NCI-H345 treated with DMSO at 0.1 percent for 48 hours (cell line): ENCODE data around the gene TMEM9.
"Not testable (repeated sequence)": the region's sequence is repeated elsewhere in the genome, so short reads cannot be mapped to it uniquely, and the experiment has no call there.

Experiments
- DNase-seq: peaks from one replicate; lab custom pipeline; 2025; ENCODE audit not compliant: unreplicated experiment; lab: John Stamatoyannopoulos, UW

TMEM9 gene

DNA sequence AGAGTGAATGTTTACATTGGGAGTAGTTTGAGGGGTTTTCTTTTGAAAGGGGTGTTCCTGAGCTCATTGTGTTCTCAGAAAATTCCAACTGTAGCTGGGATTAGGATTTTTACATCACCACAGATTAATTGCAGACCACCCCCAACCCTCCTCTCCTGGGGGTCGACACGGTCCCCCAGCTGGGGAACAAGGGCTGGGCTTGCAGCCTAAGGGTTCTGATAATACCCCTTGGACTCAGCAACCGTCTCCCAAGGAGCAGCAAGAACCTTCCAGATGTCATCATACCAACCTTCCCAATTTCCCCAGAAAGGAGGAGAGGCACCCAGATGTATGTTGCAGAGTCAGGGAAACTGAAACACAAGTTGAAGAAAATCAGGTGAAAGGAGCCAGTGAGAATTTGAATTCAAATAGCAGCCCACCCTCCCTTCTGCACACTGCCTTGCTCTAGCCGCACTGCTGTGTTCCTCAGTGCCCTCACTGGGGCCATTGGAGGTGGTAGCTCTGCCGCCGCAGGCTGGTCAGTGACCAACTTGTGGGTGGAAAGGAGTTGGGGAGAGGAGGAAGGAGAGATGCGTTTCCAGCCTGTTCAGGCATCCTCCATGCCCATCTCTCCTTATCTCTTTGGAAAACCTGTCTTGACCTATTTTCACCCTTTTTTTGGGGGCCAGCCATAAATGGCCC lies 21.7 kb upstream of the TMEM9 start:
- DNase-seq, result no peak

DNA sequence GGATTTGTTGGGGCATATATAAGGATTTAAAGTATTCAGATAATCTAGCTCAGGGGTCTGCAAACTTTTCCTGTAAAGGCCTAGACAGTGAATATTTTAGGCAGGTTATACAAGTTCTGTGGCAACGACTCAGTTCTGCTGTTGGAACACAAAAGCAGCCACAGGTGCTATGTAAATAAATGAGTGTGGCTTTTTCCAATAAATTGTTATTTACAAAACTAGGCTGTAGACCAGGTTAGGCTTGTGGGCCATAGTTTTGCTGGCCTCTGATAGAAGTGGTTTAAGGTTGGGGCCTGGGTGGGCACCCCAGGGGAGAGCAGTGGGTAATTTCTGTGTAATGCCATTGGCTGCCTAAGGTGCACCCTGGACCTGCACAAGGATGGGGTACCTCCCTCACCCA lies 19.5 kb upstream of the TMEM9 start:
- DNase-seq, result no peak

GRCh38 chr1:201172999-201173610 lies 18.8 kb upstream of the TMEM9 start:
- DNase-seq, result no peak

- DNase-seq, result no peak
Measured at GRCh38 chr1:201172326-201172725, 18.1 kb upstream of the TMEM9 start.

GRCh38 chr1:201171063-201172036 lies 17.1 kb upstream of the TMEM9 start:
- peak; percentile 51 for DNase-seq

- DNase-seq, result peak; percentile 80
Measured at GRCh38 chr1:201170533-201171062, 16.3 kb upstream of the TMEM9 start.

- no peak for DNase-seq
Measured at GRCh38 chr1:201169971-201170532, 15.8 kb upstream of the TMEM9 start.

- DNase-seq, result no peak
Measured at GRCh38 chr1:201169203-201169602, 14.9 kb upstream of the TMEM9 start.

DNA sequence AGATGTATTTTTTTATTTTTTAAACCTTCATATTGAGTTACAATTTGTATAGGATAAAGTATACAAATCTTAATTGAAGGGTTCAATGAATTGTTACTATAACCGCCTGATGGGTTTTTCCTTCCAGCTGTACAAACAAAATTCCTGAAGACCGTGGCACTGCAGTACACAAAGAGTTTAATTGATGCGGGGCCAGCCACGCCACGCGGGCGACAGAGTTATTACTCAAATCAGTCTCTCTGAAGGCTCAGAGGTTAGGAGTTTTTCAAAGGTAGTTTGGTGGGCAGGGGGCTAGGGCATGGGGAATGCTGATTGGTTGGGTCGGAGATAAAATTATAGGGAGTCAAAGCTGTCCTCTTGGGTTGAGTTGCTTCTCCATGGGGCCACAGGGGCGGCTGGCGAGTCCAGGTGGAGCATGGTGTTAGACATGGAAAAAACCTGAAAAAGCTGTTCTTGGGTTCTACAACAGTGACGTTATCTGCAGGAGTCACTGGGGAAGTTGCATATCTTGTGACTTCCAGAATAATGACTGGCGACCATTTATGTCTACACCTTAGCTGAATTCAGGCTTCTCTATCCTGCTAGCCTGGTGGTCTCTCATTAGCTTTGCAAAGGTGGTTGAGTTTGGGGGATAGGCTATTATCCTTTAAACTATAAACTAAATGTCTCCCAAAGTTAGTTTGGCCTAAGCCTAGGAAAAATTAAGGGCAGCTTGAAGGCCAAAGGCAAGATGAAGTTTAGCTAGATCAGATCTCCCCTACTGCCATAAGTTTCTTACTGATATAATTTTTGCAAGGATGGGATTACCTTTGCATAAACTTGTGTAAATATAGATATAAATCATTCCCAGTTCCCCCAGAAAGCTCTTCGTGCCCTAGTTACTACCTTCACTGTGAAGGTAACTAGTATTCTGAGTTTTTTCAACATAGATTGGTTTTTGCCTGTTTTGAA lies 13.0 kb upstream of the TMEM9 start:
- DNase-seq, result no peak

- DNase-seq, result no peak
Measured at GRCh38 chr1:201164645-201165044, 10.4 kb upstream of the TMEM9 start.

DNA sequence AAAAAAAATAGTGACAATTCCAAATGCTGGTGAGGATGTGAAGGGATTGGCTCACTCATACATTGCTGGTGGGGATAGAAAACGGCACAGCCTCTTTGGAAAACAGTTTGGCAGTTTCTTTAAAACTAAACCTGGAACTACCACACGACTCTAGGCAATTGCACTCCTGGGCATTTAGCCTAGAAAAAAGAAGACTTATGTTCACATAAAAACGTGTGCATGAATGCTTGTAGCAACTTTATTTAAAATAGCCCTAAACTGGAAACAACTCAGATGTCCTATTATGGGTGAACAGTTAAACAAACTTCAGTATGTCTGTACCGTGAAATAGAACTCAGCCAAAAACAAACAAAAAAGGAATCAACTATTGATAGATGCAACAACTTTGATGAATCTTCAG lies 9.4 kb upstream of the TMEM9 start:
- DNase-seq, result no peak

GRCh38 chr1:201163036-201163435 lies 8.8 kb upstream of the TMEM9 start:
- DNase-seq, result not testable (repeated sequence)

DNA sequence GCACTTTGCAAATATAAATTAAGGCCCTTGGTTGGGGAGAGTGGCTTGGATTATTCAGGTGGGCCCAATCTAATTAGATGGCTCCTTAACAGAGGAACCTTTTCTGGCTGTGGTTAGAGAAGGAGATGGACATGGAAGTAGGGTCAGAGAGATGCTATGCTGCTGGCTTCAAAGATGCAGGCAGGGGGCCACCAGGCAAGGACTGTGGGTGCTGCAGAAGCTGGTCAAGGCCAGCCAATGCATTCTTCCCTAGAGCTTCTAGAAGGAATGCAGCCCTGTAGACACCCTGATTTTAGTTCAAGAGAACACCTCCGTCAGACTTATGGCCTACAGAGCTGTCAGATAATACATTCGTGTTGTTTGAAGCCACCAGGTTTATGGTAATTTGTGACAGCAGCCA lies 3.7 kb upstream of the TMEM9 start:
- no peak for DNase-seq

GRCh38 chr1:201156819-201157218 lies 2.5 kb upstream of the TMEM9 start:
- DNase-seq, result no peak

DNA sequence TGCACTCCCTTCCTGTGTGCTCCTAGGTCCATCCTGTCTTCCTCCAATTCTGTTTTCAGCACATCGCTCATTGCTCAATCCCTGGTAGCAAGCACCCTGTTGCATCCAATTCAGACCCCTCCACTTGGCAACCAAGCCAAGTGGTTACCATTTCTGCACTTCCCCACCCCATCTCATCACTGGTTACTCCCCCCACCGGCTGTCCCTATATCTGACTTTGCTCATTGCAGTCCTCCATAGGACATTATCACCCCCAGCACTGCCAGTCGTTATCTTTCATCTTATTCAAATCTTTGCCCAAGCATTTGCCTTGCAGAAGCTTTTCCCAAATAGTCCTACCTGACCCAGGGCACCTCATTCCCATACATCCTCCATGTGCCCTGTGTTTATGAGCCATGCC lies 2.1 kb upstream of the TMEM9 start:
- no peak for DNase-seq

- DNase-seq, result no peak
Measured at GRCh38 chr1:201155354-201155753, 1.1 kb upstream of the TMEM9 start.

- DNase-seq, result no peak
Measured at GRCh38 chr1:201153474-201154388, 543 bp downstream of the TMEM9 start.

DNA sequence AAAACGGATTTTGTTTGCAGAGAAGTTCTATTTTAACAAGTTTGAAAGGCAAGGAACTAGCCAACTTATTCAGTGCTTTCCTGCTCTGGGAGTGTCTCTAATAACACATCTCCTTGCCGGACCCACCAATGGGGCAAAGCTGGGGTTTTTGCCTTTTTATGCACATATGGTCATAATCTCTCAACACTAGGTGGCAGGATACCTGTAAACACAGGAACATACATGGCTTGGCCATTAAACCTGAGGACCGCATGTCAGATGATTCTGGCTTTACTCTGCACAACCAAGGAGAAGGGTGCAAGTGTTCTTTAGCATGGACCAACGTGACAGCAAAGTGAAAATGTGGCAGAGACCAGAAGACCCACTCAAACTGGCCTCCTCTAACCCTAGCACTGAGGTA lies 4.9 kb downstream of the TMEM9 start:
- DNase-seq, result no peak

GRCh38 chr1:201147396-201148015 lies 6.8 kb downstream of the TMEM9 start:
- no peak for DNase-seq
